Neural cell (in vitro differentiated cells): Measurements from ENCODE around the gene FAF1. TPM values are rescaled to one million over a fixed set of nuclear protein-coding genes. Genes with fewer than 3 reads are reported as not detected.

Source experiments
- H2AFZ ChIP-seq: fragments of 200-600, 300-800 bp; sonication (generic), shearing (Covaris generic); 2 replicates; pipeline ENCODE4 v1.6.0; 2014; ENCODE audit warnings: low read depth, mild to moderate bottlenecking, antibody characterized with exemption, low read length, moderate library complexity
- H3F3A ChIP-seq: fragments of 200-600 bp; shearing (Covaris generic); 2 replicates; pipeline ENCODE4 v1.6.1; 2016; ENCODE audit warnings: mild to moderate bottlenecking, moderate library complexity, mixed read lengths, antibody characterized with exemption, low read length; ENCODE audit not compliant: insufficient read depth, poor library complexity, severe bottlenecking
- H3K27ac ChIP-seq: fragments of 200-600, 300-800 bp; sonication (generic), shearing (Covaris generic); 2 replicates; pipeline ENCODE4 v1.5.1; 2014; ENCODE audit warnings: mild to moderate bottlenecking, low read length, moderate library complexity
- H3K27me3 ChIP-seq: fragments of 300-800, 200-600 bp; sonication (generic), shearing (Covaris generic); 2 replicates; pipeline ENCODE4 v1.6.0; 2014; ENCODE audit warnings: mild to moderate bottlenecking, low read depth, low read length, moderate library complexity; ENCODE audit not compliant: insufficient read depth
- H3K36me3 ChIP-seq: fragments of 300-800, 200-600 bp; sonication (generic), shearing (Covaris generic); 2 replicates; pipeline ENCODE4 v1.5.1; 2014; ENCODE audit warnings: mild to moderate bottlenecking, antibody characterized with exemption, low read length, moderate library complexity; ENCODE audit not compliant: insufficient read depth
- H3K4me2 ChIP-seq: fragments of 300-800, 200-600 bp; sonication (generic), shearing (Covaris generic); 2 replicates; pipeline ENCODE4 v1.6.0; 2014; ENCODE audit warnings: mild to moderate bottlenecking, low read length
- H3K4me3 ChIP-seq: fragments of 300-800, 200-600 bp; sonication (generic), shearing (Covaris generic); 2 replicates; pipeline ENCODE4 v1.5.1; 2014; ENCODE audit warnings: mild to moderate bottlenecking, low read length, moderate library complexity
- H3K79me2 ChIP-seq: fragments of 200-600 bp; shearing (Covaris generic); replicated peaks from 2 replicates; pipeline ENCODE4 v1.6.0; 2014; ENCODE audit warnings: mild to moderate bottlenecking, low read length, moderate library complexity; ENCODE audit not compliant: insufficient read depth
- H3K9ac ChIP-seq: fragments of 300-800, 200-600 bp; sonication (generic), shearing (Covaris generic); 2 replicates; pipeline ENCODE4 v1.6.1; 2016; ENCODE audit warnings: mild to moderate bottlenecking, low read length, mixed read lengths
- H3K9me2 ChIP-seq: fragments of 200-600 bp; shearing (Covaris generic); 2 replicates; pipeline ENCODE4 v1.6.1; 2016; ENCODE audit warnings: mild to moderate bottlenecking, low read length, mixed read lengths; ENCODE audit not compliant: insufficient read depth
- H3K9me3 ChIP-seq: fragments of 200-600, 300-800 bp; sonication (generic), shearing (Covaris generic); 2 replicates; pipeline ENCODE4 v1.6.1; 2016; ENCODE audit warnings: mild to moderate bottlenecking, mixed run types, low read length, moderate library complexity, mixed read lengths
- H4K20me1 ChIP-seq: fragments of 200-600 bp; shearing (Covaris generic); 2 replicates; pipeline ENCODE4 v1.6.1; 2016; ENCODE audit warnings: mild to moderate bottlenecking, mixed run types; ENCODE audit not compliant: insufficient read depth
- EP300 ChIP-seq: fragments of 450-650 bp; conservative IDR thresholded peaks from 2 replicates; pipeline ENCODE4 v1.6.1; 2014; ENCODE audit warnings: antibody characterized with exemption, mild to moderate bottlenecking, moderate library complexity; ENCODE audit not compliant: poor library complexity, severe bottlenecking
- EZH2 ChIP-seq: fragments of 200-600, 300-800 bp; shearing (Covaris generic), sonication (generic); IDR thresholded peaks from 2 replicates; pipeline ENCODE4 v1.6.1; 2014; ENCODE audit warnings: antibody characterized with exemption, low read length, borderline replicate concordance, mild to moderate bottlenecking; ENCODE audit not compliant: insufficient read depth, poor library complexity, severe bottlenecking
- MXI1 ChIP-seq: fragments of 450-650 bp; conservative IDR thresholded peaks from 2 replicates; pipeline ENCODE4 v1.6.1; 2014; ENCODE audit warnings: antibody characterized with exemption, mild to moderate bottlenecking; ENCODE audit not compliant: poor library complexity, severe bottlenecking
- POLR2AphosphoS5 ChIP-seq: IDR thresholded peaks from 2 replicates; pipeline ENCODE4 v1.6.1; 2012
- RAD21 ChIP-seq: fragments of 450-650 bp; conservative IDR thresholded peaks from 2 replicates; pipeline ENCODE4 v1.6.1; 2014; ENCODE audit warnings: antibody characterized with exemption, mild to moderate bottlenecking, moderate library complexity
- SMC3 ChIP-seq: fragments of 450-650 bp; conservative IDR thresholded peaks from 2 replicates; pipeline ENCODE4 v1.6.1; 2014; ENCODE audit warnings: antibody characterized with exemption, mild to moderate bottlenecking, moderate library complexity; ENCODE audit not compliant: poor library complexity
- TAF1 ChIP-seq: IDR thresholded peaks from 2 replicates; pipeline ENCODE4 v1.6.1; 2012; ENCODE audit warnings: low read depth
- polyA plus RNA-seq: library from polyadenylated mRNA; depleted of rRNA; stranded (reverse); fragments of >200 nt; gene quantifications from 2 replicates; pipeline ENCODE4 v1.2.3, GENCODE V29; 2014
- TF ChIP-seq, protein P1 (sequence below): fragments of 450-650 bp; IDR thresholded peaks from 2 replicates; pipeline ENCODE4 v1.5.1; 2014; ENCODE audit warnings: antibody characterized with exemption, mild to moderate bottlenecking, moderate library complexity; ENCODE audit not compliant: poor library complexity, severe bottlenecking
- TF ChIP-seq, protein P2 (sequence below): IDR thresholded peaks from 2 replicates; pipeline ENCODE4 v1.6.1; 2012; ENCODE audit warnings: borderline replicate concordance

Gene FAF1
- polyA plus RNA-seq, 1 donor from 2014 or later, result 52.1 TPM

DNA sequence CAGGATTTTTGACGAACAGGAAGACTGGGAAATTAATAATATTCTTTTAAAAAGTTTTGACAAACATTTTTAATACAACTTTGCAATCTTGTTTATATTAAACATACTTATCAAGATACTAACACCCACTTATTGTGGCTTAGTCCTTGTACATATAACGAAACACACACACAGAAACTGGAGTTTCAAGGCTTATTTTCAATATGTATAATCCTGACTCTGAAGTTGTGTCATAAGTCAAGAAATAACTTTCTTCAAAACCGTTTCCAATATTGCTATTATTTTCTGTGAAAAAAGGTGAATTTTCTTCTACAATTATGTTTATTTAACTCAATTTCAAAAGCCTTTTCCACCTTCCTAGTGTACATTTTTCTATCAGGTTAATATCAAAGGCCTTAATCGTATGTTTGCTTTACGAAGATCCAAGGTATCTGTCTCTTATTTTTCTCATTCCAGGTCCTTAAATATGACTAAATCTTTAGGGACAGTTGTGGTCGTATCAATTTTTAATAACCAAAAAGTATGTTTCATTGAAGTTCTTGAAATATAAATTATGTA, 11.8 kb upstream of the FAF1 start:
- Histone ChIP-seq H3F3A (no peaks in the 10 kb centered on the region), H3K36me3 (no peaks in the 10 kb centered on the region), H3K9me3 (no peaks in the 10 kb centered on the region), H2AFZ (no peak overlapping the region), H3K9me2 (no peaks in the 10 kb centered on the region), H3K4me2 (no peak overlapping the region), H3K4me3 (no peak overlapping the region), H3K27me3 (peaks cover 99% of the 10 kb centered on the region), H4K20me1 (no peaks in the 10 kb centered on the region), H3K9ac (no peak overlapping the region), H3K79me2 (no peaks in the 10 kb centered on the region), H3K27ac (no peak overlapping the region)
- TF ChIP-seq MXI1, result no peak
- TF ChIP-seq RAD21, result no peak
- TF ChIP-seq, protein P1, sequence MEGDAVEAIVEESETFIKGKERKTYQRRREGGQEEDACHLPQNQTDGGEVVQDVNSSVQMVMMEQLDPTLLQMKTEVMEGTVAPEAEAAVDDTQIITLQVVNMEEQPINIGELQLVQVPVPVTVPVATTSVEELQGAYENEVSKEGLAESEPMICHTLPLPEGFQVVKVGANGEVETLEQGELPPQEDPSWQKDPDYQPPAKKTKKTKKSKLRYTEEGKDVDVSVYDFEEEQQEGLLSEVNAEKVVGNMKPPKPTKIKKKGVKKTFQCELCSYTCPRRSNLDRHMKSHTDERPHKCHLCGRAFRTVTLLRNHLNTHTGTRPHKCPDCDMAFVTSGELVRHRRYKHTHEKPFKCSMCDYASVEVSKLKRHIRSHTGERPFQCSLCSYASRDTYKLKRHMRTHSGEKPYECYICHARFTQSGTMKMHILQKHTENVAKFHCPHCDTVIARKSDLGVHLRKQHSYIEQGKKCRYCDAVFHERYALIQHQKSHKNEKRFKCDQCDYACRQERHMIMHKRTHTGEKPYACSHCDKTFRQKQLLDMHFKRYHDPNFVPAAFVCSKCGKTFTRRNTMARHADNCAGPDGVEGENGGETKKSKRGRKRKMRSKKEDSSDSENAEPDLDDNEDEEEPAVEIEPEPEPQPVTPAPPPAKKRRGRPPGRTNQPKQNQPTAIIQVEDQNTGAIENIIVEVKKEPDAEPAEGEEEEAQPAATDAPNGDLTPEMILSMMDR, result no peak
- TF ChIP-seq EZH2, result no peak
- no peak for TF ChIP-seq POLR2AphosphoS5
- no peak for TF ChIP-seq SMC3
- TF ChIP-seq TAF1, result no peak
- TF ChIP-seq EP300, result no peak
- TF ChIP-seq, protein P2, sequence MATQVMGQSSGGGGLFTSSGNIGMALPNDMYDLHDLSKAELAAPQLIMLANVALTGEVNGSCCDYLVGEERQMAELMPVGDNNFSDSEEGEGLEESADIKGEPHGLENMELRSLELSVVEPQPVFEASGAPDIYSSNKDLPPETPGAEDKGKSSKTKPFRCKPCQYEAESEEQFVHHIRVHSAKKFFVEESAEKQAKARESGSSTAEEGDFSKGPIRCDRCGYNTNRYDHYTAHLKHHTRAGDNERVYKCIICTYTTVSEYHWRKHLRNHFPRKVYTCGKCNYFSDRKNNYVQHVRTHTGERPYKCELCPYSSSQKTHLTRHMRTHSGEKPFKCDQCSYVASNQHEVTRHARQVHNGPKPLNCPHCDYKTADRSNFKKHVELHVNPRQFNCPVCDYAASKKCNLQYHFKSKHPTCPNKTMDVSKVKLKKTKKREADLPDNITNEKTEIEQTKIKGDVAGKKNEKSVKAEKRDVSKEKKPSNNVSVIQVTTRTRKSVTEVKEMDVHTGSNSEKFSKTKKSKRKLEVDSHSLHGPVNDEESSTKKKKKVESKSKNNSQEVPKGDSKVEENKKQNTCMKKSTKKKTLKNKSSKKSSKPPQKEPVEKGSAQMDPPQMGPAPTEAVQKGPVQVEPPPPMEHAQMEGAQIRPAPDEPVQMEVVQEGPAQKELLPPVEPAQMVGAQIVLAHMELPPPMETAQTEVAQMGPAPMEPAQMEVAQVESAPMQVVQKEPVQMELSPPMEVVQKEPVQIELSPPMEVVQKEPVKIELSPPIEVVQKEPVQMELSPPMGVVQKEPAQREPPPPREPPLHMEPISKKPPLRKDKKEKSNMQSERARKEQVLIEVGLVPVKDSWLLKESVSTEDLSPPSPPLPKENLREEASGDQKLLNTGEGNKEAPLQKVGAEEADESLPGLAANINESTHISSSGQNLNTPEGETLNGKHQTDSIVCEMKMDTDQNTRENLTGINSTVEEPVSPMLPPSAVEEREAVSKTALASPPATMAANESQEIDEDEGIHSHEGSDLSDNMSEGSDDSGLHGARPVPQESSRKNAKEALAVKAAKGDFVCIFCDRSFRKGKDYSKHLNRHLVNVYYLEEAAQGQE, result no peak

DNA sequence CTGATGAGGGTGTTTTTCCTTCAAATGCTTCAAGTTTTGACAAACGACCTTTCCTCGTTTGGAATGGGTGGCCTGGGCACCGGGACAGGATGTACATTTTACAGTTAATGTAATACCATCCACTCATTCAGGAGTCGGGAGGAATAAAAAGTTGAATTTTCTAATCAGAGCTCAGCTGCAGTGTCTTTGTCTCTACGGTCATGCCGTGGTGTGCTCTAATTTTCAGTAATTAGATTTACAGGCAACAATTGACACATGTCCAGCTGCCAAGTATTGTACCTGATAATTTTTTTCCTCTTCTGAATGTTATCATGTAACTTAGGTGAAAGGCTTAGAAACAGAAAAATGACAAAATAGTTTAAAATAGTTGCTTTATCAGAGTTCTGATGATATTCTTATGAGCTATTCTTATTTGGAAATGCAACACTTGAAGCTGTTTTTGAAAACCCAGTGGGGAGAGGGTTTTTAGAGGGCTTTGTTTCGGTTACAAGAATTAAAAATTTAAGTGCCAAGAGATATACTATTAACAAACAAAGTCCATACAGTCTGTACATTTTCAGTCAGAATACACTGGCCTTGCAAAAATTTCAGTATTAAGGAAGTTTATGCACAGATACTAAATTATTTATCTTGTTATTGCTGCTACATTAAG, 11.0 kb upstream of the FAF1 start:
- no peak overlapping the region for H3K27ac ChIP-seq
- no peaks in the 10 kb centered on the region for H3F3A ChIP-seq
- H3K27me3 ChIP-seq, result peaks cover 99% of the 10 kb centered on the region
- no peaks in the 10 kb centered on the region for H3K79me2 ChIP-seq
- H3K4me3 ChIP-seq, result no peak overlapping the region
- TF ChIP-seq POLR2AphosphoS5 (peak; percentile 40), EZH2 (no peak), EP300 (no peak), MXI1 (no peak)
- TF ChIP-seq, protein P1, result no peak
- H3K36me3 ChIP-seq, result no peaks in the 10 kb centered on the region
- H4K20me1 ChIP-seq, result no peaks in the 10 kb centered on the region
- no peaks in the 10 kb centered on the region for H3K9me3 ChIP-seq
- no peak overlapping the region for H2AFZ ChIP-seq
- no peak overlapping the region for H3K9ac ChIP-seq
- no peak overlapping the region for H3K4me2 ChIP-seq
- no peaks in the 10 kb centered on the region for H3K9me2 ChIP-seq
